ENCODE results near the gene EXOC2.

The EXOC2 gene

DNA sequence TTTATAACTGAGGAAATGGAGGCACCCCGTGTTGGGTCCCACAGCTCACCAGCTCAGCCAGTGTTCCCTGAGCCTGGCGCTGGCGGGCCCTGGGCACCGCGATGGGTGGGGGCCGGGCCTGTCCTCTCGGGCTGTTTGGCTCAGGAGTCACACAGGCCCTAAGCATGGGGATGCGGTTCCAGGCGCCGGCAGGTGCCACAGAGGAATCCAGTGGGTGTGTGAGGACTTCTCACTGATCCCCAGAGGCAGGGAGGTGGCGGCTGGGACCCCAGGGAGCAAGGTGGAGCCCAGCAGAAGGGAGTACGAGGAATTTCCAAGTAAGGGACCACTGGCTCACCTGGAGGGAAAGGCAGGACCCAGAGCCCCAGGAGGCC is 243.9 kb downstream of the EXOC2 start:
- no peak for DNase-seq (ENCODE audit: low spot score)
- TF ChIP-seq, protein P1, sequence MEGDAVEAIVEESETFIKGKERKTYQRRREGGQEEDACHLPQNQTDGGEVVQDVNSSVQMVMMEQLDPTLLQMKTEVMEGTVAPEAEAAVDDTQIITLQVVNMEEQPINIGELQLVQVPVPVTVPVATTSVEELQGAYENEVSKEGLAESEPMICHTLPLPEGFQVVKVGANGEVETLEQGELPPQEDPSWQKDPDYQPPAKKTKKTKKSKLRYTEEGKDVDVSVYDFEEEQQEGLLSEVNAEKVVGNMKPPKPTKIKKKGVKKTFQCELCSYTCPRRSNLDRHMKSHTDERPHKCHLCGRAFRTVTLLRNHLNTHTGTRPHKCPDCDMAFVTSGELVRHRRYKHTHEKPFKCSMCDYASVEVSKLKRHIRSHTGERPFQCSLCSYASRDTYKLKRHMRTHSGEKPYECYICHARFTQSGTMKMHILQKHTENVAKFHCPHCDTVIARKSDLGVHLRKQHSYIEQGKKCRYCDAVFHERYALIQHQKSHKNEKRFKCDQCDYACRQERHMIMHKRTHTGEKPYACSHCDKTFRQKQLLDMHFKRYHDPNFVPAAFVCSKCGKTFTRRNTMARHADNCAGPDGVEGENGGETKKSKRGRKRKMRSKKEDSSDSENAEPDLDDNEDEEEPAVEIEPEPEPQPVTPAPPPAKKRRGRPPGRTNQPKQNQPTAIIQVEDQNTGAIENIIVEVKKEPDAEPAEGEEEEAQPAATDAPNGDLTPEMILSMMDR (IDR thresholded peaks at IDR 0.05; ENCODE audit: borderline replicate concordance, control extremely low read depth, extremely low read depth, insufficient read depth, missing control alignments), result no peak
- in situ Hi-C loops (cut with MboI; ENCODE audit: low sequenced_read_pairs, unreplicated experiment), result no loop called here

DNA sequence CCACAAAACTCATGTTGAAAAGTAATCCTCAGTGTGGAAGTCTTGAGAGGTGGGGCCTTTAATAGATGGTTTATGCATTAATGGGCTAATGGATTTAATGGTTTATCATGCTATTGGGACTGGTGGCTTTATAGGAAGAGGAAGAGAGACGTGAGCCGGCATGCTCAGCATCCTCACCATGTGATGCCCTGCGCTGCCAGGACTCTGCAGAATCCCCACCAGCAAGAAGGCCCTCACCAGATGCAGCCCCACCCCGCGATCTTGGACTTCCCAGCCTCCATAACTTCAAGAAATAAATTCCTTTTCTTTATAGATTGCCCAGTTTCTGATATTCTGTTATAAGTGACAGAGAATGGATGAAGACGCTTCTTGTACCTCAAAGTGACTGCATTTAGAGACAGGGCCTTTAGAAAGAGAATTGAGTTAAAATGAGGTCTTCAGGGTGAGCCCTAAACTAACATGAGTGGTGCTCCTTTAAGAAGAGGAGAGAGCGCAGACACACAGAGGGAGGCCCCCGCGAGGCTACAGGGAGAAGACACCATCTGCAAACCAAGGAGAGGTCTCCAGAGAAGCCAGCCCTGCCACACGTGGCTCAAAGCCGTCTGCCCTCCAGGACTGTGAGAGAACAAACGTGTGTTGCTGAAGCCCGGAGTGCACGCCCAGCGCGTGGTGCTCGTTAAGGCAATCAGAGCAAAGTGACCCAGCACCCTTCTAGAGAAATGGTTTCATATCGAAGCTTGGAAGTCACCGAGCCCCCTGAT is 244.5 kb downstream of the EXOC2 start:
- DNase-seq (ENCODE audit: low spot score), result no peak
- in situ Hi-C loops (cut with MboI; ENCODE audit: low sequenced_read_pairs, unreplicated experiment), result no loop called here
- TF ChIP-seq, protein P1 (IDR thresholded peaks at IDR 0.05; ENCODE audit: borderline replicate concordance, control extremely low read depth, extremely low read depth, insufficient read depth, missing control alignments), result no peak

DNA sequence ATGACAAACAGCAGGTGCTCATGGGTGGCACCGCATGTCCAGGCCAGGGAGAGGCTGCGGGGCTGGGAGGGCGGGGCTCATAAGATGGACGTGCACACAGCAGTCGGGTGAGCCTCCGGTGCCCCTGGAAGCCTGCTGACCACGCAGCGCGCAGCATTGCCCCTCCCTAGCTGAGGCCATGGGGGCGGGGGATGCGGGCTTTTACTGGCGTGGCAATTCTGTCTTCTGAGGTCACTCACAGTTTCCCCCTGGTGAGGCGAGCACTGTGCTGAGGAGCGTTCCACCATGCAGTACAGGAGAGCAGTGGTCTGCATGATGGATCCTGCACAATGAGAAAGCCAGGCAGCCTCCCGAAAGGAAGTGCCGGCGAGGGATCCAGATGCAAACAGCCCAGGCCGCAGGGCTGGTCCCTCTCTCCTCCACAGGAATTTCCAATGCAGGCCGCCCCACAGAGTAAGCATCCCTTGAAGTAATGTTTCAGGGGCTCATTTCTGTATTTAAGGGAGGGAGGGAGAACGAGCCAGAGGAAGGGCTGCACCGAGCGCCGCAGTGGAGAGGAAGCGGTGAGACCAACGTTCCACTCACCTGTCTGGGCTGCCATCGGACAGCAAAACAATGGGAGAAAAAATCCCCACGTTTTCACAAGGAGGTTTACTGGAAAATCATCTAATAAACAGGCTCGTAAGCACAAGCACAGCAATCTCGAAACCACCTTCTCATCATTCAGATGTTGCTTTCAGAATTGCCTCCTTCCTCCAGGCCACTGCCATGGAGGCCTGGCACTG is 245.4 kb downstream of the EXOC2 start:
- in situ Hi-C loops (cut with MboI; ENCODE audit: low sequenced_read_pairs, unreplicated experiment), result no loop called here
- TF ChIP-seq, protein P1 (IDR thresholded peaks at IDR 0.05; ENCODE audit: borderline replicate concordance, control extremely low read depth, extremely low read depth, insufficient read depth, missing control alignments), result no peak
- no peak for DNase-seq (ENCODE audit: low spot score)

DNA sequence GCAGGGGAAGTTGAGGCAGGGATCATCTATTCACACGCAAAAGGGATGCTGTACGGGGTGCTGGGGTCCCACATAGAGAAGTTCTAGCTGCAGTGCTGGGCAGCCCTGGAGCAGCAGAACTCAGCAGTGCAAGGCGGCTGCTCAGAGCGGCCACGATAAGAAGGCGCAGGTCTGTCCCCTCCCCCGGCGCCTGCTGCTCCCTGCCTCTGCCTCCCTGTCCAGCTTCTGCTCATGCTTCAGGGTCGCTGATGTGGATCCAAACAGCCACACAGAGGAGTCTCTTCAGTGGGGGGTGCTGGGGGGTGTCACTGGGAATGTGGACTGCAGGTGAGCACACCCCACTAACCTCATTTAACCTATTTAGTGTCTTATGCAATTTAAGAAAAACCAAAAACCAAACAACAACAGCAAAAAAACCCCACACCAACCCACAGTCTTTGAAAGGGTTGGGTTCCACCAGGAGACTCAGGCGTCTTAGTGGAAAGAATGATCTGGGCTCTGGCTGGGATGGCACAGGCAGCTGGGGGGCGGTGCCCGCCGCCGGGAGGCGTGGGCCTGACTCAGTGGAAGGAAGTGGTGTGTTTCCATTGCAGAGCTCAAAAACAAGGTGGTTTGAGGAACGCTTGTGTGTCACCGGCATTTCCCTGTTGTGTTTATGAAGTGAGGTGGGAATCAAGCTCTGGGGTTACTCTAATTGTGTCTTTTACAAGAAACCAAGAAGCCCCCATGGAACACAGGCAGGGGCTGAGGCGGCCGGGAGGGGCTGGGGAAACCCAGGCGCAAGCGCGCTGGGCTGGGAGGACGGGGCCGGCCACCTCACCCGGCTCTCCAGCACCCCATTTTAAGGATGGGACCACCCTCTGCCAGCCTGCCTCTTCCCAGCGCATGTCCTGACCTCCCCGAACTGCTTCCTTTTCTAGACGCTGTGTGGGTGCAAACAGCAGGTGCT is 246.2 kb downstream of the EXOC2 start:
- in situ Hi-C loops (cut with MboI; ENCODE audit: low sequenced_read_pairs, unreplicated experiment), result no loop called here
- no peak for DNase-seq (ENCODE audit: low spot score)

DNA sequence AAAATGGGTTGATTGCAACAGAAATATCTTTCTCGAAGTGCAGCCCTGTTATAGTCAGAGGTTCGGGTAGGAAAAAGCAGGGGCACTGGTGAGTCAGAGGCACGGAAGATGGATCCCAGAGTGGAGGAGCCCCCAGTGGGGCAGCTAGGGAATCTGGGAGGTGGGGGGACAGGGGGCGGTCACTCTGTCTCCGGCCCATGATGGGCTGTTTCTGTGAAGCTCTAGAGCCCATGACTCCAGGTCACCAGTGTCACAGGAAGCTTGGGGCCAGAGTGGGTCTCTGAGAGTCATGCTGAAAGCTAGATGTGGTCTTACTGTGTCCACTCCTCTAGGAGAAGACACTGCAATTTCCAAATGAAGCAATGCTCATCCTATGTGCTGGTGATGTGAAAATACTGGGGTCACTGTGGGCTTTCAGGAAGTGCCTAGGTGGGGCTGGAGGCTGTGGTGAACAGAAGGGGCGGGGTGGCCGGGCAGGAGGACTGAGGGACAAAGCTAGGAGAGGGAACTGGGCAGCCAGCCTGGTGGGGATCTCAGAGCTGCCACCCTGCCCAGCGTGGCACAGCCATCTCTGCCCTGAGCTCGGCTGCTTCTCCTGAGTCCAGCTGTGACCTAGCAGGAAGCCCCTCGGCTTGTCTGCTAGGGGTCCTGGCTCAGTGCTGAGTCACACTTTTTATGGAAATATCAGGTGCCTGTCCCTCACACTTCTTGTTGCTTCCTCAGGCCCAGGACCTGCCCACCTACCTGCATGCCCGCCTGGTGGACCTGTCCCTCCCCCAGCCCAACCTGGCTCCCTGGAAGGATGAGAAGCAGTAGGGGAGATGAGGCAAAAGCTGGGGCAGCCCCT is 247.1 kb downstream of the EXOC2 start:
- in situ Hi-C loops (cut with MboI; ENCODE audit: low sequenced_read_pairs, unreplicated experiment), result no loop called here
- no peak for DNase-seq (ENCODE audit: low spot score)
- TF ChIP-seq, protein P1 (IDR thresholded peaks at IDR 0.05; ENCODE audit: borderline replicate concordance, control extremely low read depth, extremely low read depth, insufficient read depth, missing control alignments), result no peak

More for the DNA sequence above, 246.2 kb downstream of the EXOC2 start:
- TF ChIP-seq, protein P1 (IDR thresholded peaks at IDR 0.05; ENCODE audit: borderline replicate concordance, control extremely low read depth, extremely low read depth, insufficient read depth, missing control alignments), result no peak

All from GM13976 (cell line).